Erythroblast (primary cell): ENCODE data around the gene CCDC73.

Experiments
- GATA1 ChIP-seq: IDR thresholded peaks from 2 replicates; pipeline ENCODE4 v1.6.1; 2011; ENCODE audit warnings: low read depth, mild to moderate bottlenecking, control low read depth, low read length, moderate library complexity
- POLR2A ChIP-seq: IDR thresholded peaks from 2 replicates; pipeline ENCODE4 v1.6.1; 2011; ENCODE audit warnings: mild to moderate bottlenecking, low read length

DNA sequence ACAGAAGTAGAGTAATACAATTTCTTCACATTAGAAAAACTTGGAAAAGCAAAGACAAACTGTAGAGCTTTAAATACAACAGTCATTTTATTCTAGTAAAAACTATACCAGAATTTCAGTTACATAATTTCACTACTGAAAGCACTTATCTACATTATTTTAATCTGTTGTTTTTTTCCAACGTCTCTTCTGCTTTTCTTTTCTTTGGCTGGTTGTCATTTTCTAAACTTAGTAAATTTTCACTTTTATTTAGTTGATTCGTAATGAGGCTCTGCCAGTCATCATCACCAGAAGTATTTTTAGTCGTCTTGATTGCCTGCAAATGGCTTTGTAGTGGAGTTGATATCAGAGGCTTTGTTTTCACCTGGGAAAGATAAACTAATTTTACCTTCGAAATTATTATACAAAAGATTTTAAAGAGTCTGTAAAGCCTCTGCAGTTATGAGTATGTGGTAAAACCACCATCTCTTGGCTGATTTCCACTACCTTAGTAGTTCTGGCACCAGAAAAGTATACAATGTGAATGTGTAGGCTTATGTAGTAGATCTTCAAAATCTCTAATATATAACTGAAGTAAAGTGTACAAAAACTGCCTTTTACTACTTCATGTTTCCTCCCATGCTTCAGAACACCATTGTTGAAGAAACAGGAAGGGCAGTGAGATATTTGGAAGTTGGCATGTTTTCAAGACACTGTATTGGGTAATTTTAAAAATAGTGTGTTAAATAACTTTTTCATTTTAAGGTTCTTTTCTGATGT lies 191.6 kb downstream of the CCDC73 start:
- TF ChIP-seq POLR2A (no peak), GATA1 (no peak)
